Measurements from ENCODE around the gene DOK7.

Gene DOK7

GRCh38 chr4:3522326-3522640 is 59.2 kb downstream of the DOK7 start:
- no peak for TF ChIP-seq CTCF (IDR thresholded peaks at IDR 0.05; ENCODE audit: borderline replicate concordance, insufficient read depth, low read depth, low read length)
- H3K4me3 ChIP-seq (ENCODE audit: low read depth, low read length) = no peak overlapping the region

DNA sequence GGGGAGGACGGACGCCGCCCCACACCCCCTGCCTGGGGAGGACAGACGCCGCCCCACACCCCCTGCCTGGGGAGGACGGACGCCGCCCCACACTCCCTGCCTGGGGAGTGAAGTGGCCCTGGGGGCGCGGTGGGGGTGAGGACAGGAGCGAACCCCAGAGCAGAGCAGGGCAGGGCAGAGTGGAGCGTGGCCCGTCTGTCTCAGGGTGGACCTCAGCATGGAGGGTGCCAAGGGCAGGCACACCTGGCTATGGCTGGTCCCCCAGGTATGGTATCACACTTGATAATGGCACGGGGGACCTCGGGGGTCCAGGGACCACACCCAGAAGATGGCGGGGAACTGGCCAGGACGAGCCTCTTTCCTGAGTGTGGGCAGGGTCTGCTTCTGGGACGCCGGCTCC is 59.5 kb downstream of the DOK7 start:
- no peak overlapping the region for H3K4me3 ChIP-seq (ENCODE audit: low read depth, low read length)
- no peak for TF ChIP-seq CTCF (IDR thresholded peaks at IDR 0.05; ENCODE audit: borderline replicate concordance, insufficient read depth, low read depth, low read length)

- H3K4me3 ChIP-seq (ENCODE audit: low read depth, low read length) = no peak overlapping the region
- TF ChIP-seq CTCF (IDR thresholded peaks at IDR 0.05; ENCODE audit: borderline replicate concordance, insufficient read depth, low read depth, low read length) = no peak
These were observed 60.1 kb downstream of the DOK7 start for GRCh38 chr4:3523146-3523627.

DNA sequence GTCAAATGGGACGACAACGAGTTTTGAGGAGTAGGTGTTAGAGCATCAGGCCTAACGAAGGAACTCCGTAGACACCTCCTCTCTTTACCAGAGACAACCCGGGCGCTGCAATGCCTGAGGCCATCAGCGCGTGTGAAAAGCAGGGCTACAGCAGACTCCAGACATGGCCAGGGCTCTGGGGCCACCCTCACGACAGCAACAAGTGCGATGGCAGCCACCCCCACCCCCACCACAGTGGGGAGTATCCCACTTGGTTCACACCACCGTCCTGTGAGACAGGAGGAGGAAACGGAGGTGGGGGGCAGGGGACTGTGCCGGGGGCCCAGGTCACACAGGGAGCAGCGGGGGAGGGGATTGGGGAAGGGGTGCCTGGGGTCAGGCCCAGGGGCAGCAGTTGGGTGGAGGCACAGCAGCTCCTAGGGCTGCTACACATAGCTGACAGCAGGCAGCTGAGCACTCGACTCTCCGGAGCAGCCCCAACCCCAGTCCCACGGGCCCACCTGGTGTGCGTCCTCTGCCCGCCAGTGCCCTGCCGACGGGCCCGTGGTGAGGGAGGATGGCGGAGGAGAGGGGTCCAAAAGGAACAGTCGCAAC is 60.6 kb downstream of the DOK7 start:
- no peak for TF ChIP-seq CTCF (IDR thresholded peaks at IDR 0.05; ENCODE audit: borderline replicate concordance, insufficient read depth, low read depth, low read length)
- no peak overlapping the region for H3K4me3 ChIP-seq (ENCODE audit: low read depth, low read length)

DNA sequence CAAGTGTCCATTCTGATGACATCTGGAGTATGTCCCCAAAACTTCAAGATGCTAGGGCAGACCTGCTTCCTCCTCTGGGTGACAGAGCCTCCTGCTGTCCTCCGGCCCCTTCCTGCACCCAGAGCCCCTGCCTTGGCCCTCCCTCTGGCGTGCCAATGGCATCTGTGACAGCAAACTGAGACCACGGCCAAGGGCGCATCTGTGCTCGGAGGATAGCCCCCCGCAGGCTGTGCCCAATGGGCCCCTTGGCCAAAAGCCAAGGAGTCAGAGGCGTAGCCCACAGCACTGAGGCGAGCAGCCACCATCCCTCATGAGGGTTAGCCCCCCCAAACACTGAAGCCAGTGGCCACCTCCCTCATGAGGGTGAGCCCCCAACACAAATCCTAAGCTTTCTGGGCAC is 61.2 kb downstream of the DOK7 start:
- no peak overlapping the region for H3K4me3 ChIP-seq (ENCODE audit: low read depth, low read length)
- no peak for TF ChIP-seq CTCF (IDR thresholded peaks at IDR 0.05; ENCODE audit: borderline replicate concordance, insufficient read depth, low read depth, low read length)

- no peak overlapping the region for H3K4me3 ChIP-seq (ENCODE audit: low read depth, low read length)
- TF ChIP-seq CTCF (IDR thresholded peaks at IDR 0.05; ENCODE audit: borderline replicate concordance, insufficient read depth, low read depth, low read length) = no peak
These were observed 61.8 kb downstream of the DOK7 start for GRCh38 chr4:3524920-3525319.

- no peak overlapping the region for H3K4me3 ChIP-seq (ENCODE audit: low read depth, low read length)
- no peak for TF ChIP-seq CTCF (IDR thresholded peaks at IDR 0.05; ENCODE audit: borderline replicate concordance, insufficient read depth, low read depth, low read length)
These were observed 62.7 kb downstream of the DOK7 start for GRCh38 chr4:3525532-3526430.

Measured in GM12875 (cell line).